D721Med (cell line): Measurements from ENCODE around the gene MATK.

Experiments
- DNase-seq: peaks from one replicate; pipeline ENCODE4 v3.0.0; 2011; ENCODE audit warnings: low spot score; ENCODE audit not compliant: insufficient read length
- FAIRE-seq: peaks from 2 replicates; lab custom pipeline; 2011; peaks lifted over from hg19 to GRCh38; lab: Jason Lieb, UNC
- TF ChIP-seq, protein P1 (sequence below): IDR thresholded peaks from 2 replicates; pipeline ENCODE4 v1.5.1; 2012; ENCODE audit warnings: mild to moderate bottlenecking, control low read depth; ENCODE audit not compliant: insufficient read depth; ENCODE audit errors: missing control alignments

MATK gene

DNA sequence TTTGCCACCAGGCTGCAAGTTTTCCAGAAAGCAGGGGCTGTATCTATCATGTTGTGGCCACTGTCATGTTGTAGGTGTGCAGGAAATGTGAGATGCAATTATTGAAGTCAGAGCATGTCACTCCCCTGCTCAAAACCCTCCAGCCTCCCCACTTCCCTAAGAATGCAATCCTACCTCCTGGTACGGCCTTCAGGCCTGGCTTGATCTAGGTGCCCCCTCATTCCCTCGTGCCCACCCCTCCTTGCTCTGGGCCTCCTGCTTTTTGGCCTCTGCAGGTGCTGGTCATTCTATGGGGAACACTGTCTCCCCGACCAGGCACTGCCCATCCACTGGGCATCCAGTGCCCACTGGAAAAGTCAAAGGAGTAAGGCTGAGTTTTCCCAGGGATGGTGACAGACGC, 28.5 kb upstream of the MATK start:
- FAIRE-seq: no peak
- DNase-seq: no peak
- TF ChIP-seq, protein P1, sequence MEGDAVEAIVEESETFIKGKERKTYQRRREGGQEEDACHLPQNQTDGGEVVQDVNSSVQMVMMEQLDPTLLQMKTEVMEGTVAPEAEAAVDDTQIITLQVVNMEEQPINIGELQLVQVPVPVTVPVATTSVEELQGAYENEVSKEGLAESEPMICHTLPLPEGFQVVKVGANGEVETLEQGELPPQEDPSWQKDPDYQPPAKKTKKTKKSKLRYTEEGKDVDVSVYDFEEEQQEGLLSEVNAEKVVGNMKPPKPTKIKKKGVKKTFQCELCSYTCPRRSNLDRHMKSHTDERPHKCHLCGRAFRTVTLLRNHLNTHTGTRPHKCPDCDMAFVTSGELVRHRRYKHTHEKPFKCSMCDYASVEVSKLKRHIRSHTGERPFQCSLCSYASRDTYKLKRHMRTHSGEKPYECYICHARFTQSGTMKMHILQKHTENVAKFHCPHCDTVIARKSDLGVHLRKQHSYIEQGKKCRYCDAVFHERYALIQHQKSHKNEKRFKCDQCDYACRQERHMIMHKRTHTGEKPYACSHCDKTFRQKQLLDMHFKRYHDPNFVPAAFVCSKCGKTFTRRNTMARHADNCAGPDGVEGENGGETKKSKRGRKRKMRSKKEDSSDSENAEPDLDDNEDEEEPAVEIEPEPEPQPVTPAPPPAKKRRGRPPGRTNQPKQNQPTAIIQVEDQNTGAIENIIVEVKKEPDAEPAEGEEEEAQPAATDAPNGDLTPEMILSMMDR: no peak

GRCh38 chr19:3813473-3814392, 27.6 kb upstream of the MATK start:
- FAIRE-seq: no peak
- TF ChIP-seq, protein P1: no peak
- DNase-seq: no peak

DNA sequence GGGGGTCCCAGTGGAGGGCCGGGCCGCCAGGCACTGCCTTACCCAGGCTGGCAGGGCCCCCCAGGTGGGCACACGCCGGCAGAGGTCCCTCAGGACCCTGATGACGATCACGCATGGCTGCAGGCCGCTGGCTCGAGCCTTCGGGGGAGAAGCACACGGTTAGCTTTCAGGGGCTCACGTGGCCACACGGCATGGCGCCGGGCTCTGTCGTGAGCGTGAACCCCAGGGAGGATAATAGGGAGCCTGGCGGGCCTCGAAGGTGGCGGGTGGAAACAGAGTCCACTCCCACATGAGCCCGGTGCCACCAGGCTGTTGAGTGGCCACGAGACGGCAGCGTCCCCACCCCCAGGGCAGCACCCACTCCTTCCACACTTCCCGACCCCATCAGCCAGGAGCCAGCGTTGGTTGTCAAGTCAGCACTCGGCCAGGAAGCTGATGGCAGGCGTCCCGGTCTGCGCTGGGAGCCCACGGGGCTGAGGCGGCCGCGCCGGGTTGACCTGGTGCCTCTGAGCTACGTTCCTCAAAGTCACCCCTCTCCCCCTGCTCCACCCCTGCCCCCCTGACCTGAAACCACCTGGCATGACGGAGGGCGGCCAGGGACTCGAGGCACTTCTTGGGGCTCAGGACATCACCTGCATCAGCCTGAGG, 24.7 kb upstream of the MATK start:
- TF ChIP-seq, protein P1: no peak
- FAIRE-seq (no peak), DNase-seq (no peak)

GRCh38 chr19:3809881-3810707, 23.9 kb upstream of the MATK start:
- FAIRE-seq: no peak
- no peak for DNase-seq
- TF ChIP-seq, protein P1: no peak

DNA sequence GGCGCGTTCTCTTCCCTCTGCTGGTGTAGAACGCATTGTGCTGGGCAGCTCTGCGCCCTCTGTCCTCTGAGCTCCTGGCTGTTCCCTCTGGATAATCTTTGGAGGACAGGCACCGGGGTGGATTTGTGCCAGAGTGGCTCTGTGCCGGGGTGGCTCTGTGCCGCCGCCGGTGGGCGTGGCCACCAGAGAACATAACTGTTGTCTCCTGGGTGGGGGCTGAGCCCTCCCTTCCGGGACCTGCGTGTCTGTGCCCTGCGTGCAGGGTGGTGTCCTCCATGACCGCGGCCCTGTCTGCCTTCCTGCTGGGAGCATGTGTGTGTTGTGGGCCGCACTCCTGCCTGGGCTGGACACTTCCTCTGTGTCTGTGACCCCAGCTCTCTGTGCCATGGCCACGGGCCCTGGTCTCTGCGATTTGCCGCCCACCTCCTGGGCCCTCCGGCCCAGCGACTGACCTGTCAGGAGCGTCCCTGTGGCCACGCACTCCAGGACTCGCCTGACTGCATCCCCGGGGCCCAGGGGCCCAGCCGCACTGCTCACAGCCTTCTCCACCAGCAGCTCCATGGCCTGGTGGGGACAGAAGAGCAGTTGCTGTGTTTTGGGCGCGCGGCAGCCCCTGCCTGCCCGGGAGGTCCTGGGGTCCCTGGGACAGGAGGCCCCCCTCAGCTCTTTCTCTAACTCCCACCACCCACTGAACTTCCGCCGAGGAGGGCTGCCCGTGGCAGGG, 22.4 kb upstream of the MATK start:
- TF ChIP-seq, protein P1: no peak
- FAIRE-seq: no peak
- no peak for DNase-seq

DNA sequence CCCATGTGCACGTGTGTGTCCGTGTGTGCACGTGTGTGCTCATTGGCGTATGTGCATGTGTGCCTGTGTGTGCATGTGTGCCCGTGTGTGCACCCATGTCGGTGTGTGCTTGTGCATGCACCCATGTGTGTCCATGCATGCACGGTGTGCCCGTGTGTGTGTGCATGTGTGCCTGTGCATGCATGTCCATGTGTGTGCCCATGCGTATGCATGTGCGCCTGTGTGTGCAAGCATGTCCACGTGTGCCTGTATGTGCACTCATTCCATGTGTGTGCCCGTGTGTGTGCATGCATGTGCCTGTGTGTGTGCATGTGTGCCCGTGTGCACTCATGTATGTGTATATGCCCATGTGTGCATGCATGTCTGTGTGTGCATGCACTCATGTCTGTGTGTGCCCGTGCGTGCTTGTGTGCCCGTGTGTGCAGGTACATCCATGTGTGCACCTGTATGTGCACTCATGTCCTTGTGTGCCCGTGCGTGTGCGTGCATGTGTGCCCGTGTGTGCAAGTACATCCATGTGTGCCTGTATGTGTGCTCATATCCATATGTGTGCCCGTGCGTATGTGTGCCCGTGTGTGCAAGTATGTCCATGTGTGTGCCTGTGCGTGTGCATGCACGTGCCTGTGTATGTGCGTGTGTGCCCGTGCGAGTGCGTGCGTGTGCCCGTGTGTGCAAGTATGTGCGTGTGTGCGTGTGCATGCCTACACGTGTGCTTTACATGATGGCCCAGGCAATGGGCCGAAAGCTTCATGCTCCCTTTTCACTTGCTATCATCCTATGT, 21.6 kb upstream of the MATK start:
- no peak for FAIRE-seq
- TF ChIP-seq, protein P1: no peak
- DNase-seq: no peak
